ENCODE measurements around the gene TSGA10IP.
A peak's percentile ranks its signal among the peaks of the same experiment; 100 is the strongest.
"Not testable (repeated sequence)": the region's sequence is repeated elsewhere in the genome, so short reads cannot be mapped to it uniquely, and the experiment has no call there.

TSGA10IP gene

DNA sequence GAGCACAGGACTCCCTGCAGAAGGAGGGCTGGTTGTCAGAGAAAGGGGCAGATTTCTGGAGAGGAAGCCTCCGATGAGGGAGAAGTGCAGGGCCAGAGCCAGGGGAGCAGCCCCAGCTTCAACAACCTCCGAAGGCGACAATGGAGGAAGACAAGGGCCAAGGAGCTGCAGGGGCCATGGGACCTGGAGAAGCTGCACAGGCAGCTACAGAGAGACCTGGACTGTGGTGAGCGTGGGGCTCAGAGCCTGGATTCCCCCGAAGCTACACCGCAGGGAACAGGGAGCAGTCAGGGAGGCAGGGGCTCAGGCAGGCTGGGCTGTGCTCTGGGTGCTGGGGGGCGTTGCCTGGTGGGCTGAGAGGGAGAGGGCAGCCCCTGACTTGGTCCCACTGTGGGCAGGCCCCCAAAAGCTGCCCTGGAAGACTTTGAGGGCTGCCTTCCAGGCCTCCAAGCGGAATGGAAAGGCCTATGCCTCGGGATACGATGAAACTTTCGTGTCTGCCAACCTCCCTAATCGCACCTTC is 2.4 kb downstream of the TSGA10IP start:
- DNase-seq = no peak

GRCh38 chr11:65950711-65951110 is 5.4 kb downstream of the TSGA10IP start:
- DNase-seq = not testable (repeated sequence)

GRCh38 chr11:65951641-65952040 is 6.4 kb downstream of the TSGA10IP start:
- DNase-seq = not testable (repeated sequence)

DNA sequence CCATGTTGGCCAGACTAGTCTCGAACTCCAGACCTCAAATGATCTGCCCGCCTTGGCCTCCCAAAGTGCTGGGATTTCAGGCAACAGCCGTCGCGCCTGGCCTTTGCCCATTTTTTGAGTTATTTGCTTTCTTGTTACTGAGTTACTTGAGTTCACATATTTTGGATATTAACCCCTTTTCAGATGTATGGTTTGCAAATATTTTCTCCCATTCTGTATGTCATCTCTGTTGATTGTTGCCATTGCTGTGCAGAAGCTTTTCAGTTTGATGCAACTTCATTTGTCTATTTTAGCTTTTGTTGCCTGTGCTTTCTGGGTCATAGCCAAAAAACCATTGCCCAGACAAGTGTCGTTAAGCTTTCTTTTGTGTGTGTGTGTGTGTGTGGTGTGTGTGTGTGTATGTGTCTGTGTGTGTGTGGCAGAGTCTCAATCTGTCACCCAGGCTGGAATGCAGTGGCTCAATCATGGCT is 6.8 kb downstream of the TSGA10IP start:
- DNase-seq = no peak

DNA sequence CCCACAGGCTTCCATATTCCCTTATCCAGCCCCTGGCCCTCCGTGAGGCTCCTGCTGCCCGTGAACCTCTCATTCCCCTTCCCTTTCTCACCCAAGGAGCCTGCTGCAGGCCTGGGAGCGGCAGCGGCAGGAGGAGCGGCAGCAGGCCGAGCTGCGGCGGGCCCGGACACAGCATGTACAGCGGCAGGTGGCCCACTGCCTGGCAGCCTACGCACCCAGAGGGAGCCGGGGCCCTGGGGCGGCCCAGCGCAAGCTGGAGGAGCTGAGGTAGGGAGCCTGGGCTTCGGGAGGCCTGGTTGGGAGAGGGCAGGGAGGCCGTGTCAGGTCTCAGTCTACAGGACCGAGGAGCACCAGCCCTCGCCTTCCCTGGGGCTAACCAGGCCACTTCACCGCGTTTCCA is 8.2 kb downstream of the TSGA10IP start:
- DNase-seq = no peak

DNA sequence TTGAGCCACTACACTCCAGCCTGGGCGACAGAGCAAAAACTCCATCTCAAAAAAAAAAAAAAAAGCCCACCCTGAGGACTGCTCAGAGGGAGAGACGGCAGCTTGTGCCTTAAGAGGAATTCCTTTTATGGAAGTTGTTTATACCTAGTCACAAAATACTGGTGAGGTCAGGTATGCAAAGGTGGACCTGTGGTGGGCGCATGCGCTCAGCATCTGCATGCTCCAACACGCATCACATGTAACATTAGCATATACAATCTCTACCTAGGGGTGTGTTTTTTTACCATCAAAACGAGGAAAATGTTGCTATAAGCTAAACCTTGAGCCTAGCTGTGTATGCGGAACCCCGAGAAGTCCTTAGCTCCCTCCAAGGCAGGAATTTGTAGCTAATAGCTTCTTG is 9.5 kb downstream of the TSGA10IP start:
- DNase-seq = no peak

DNA sequence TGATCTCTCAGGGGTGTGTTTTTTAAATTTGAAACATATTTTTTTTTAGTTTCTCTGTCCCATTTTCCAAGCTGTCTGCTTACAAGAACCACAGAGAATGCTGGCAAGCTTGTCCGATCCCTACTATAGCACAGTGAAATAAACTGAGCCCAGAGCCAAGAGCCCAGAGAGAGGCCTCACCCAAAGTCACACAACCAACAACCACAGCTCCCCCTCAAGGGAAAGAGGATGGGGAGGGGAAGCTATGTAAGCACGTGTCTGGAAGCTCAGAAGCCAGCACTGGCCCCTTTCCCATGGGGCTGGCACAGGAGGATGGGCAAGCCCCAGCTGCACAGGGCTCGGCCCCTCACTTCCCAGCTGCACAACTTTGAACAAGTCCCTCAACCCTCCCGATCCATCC is 13.0 kb downstream of the TSGA10IP start:
- no peak for DNase-seq

- no peak for DNase-seq
Observed at GRCh38 chr11:65958774-65959420, 13.6 kb downstream of the TSGA10IP start.

GRCh38 chr11:65960824-65961266 is 15.6 kb downstream of the TSGA10IP start:
- no peak for DNase-seq

- DNase-seq = peak; percentile 79 to 89 (median 86)
Observed at GRCh38 chr11:65961267-65962140, 16.2 kb downstream of the TSGA10IP start, which contains the start of gene SART1. Gene SART1, plus strand, starts transcription at chr11:65961734. Its CDS starts 47 bp downstream, at chr11:65961781.

DNA sequence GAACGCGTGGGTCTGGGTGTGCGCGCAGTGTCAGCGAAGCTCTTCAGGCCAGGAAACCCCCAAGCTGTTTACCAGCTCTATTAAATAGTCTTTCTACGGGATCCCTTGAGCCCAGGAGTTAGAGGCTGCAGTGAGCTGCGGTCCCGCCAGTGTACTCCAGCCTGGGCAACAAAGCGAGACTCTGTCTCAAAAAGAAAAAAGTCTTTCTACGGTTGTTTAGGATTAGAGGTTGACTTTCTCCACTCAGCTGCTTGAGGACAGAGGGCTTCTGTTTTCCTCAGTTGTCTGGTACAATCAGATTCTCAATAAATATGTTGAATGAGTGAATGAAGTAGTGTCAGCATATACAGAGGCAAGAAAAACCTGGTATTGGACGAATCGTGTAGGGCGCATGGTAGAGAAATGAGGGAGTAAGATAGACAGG is 16.9 kb downstream of the TSGA10IP start:
- no peak for DNase-seq

DNA sequence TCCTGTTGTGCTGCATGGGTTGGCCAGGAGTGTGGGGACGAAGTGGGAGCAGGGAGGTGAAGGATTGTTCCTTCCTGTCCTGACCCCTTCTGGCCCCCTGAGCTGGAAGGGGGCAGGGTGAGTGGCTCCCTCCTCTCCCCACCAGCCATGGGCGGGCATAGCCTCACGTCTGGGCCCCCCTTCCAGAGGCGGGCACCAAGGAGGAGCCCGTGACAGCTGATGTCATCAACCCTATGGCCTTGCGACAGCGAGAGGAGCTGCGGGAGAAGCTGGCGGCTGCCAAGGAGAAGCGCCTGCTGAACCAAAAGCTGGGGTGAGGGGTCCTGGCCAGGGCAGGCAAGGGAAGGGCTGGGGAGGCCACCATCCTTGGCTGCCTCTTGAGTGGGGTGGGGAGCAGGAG is 19.6 kb downstream of the TSGA10IP start:
- no peak for DNase-seq

DNA sequence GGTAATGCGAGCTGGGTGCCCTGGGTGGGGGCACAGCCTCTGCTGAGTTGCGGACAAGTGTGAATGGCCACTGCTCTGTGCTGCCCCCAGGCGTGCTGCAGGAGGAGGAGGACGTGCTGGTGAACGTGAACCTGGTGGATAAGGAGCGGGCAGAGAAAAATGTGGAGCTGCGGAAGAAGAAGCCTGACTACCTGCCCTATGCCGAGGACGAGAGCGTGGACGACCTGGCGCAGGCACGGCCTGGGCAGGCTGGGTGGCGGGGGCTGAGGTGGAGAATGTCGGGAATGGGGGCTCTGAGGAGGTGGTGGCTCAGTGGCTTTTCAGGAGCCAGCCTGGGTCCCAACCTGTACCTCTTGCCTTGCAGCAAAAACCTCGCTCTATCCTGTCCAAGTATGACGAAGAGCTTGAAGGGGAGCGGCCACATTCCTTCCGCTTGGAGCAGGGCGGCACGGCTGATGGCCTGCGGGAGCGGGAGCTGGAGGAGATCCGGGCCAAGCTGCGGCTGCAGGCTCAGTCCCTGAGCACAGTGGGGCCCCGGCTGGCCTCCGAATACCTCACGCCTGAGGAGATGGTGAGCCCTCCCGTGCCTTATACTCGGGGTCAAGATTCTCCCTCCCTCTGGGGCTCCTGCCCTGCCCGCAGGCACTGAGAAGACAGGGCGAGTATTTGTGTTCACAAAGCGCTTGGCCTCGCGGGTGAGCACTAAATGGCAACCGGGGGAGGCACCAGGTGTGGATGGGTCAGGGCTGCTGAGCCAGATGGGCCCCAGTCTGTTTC is 20.9 kb downstream of the TSGA10IP start:
- no peak for DNase-seq

DNA sequence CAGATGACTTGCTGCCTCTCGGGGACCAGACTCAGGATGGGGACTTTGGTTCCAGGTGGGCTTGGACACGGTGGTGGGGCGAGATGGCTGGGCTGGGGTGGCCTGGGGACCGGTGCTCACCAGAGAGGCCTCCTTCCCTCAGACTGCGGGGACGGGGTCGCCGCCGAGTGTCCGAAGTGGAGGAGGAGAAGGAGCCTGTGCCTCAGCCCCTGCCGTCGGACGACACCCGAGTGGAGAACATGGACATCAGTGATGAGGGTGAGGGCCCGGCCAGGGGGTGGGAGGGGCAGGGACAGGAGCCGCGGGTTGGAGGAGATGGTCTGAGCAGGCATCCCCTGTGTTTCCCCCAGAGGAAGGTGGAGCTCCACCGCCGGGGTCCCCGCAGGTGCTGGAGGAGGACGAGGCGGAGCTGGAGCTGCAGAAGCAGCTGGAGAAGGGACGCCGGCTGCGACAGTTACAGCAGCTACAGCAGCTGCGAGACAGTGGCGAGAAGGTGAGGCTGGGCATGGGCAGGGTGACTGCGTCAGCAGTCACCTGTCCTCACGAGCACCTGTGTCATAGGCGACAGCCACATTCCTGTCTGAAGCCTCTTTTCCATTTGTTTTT is 22.2 kb downstream of the TSGA10IP start:
- DNase-seq = no peak

GRCh38 chr11:65968600-65969482 is 23.6 kb downstream of the TSGA10IP start:
- DNase-seq = no peak

DNA sequence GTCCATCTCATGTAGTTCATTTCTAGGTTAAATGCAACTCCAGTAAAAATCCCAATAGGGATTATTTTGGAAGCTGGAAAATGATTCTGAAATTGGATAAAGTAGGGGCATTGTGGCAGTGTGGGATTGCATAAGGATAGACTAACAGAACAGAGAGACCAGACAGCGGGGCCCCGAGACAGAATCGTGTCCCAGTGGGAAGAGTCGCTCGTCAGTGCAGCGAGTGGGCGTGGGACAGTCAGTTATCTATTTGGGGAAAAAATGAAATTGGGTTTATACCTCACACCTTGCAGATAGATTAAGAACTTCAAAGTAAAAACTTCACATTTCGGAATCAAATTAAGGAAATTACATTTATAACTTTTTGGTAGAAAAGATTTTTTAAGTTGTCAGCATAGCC is 26.8 kb downstream of the TSGA10IP start:
- no peak for DNase-seq

DNA sequence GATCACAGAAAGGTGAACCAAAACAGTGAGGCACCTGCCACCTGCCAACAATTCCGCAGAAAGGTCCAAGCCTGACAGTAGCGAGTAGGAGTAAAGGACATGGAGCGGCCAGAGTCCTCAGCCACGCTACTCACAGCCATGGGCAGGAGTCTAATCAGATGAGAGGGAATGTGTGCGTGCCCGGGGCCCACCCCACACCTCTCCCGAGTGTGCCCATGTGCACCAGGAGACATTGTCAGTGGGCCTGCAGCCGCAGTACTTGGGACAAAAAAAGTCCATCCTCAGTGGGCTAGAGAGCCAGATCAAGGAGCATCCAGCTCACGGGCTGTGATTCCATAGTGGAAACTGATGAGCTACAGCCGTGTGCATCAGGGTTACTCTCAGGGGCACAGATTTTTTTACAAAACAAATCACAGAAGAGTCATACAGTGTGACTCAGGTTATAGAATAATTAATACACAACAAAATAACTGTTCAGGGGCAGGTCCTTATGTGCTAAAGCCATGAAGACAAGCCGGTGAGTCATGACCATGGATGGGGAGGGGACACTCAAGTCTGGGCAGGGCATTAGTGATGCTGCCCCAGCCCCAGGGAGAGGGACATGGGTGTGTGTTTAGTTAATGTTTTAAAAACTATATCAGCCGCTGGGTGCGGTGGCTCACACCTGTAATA is 28.3 kb downstream of the TSGA10IP start:
- no peak for DNase-seq

DNA sequence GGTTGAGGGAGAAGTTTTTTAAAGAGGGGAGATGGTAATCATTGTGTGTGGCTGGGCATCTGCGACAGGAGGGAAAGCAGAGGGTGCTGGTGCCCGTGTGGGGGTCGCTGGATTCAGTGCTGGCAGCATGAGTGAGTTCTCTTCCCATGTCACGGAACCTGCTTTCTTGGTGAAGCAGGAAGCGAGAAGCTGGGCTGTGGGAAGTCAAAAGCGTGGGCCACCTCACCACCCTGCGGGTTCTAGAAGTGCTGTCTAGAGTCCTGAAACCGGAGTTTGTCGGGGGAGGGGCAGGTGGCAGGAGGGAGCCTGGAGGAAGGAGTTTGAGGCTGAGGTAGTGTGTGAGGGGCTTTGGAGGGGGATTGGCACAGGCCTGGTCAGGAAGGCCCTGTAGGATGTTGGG is 30.5 kb downstream of the TSGA10IP start:
- no peak for DNase-seq

DNA sequence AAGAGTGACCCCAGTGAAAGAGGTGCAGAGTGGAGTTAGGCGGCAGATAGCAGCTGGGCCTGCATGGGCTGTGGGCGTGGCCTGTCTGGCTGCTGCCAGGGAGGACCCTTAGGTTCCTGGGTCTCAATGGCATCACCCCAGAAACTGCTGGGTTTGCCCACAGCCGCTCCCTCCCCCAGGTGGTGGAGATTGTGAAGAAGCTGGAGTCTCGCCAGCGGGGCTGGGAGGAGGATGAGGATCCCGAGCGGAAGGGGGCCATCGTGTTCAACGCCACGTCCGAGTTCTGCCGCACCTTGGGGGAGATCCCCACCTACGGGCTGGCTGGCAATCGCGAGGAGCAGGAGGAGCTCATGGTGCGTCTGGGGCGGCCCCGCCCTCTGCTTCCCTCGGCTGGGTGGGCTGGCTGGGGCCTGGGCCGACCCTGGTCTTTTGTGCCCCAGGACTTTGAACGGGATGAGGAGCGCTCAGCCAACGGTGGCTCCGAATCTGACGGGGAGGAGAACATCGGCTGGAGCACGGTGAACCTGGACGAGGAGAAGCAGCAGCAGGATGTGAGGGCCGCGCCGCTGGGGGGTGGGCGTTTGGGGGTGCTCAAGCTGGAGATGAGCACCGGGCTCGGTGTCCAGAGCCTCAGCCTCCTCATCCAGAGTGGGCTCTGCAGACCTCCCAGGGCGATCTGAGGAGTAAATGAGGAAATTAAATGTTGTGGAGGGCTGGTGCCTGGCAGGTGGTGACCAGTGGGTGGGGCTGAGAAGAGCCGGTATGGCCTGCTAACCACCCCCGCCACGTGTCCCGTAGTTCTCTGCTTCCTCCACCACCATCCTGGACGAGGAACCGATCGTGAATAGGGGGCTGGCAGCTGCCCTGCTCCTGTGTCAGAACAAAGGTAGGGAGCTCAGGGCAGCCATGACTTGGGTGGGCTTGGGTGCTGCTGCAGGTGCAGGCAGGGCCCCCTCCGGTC is 31.2 kb downstream of the TSGA10IP start:
- no peak for DNase-seq
